ENCODE data around the gene ZNF326.
A peak's percentile ranks its signal among the peaks of the same experiment; 100 is the strongest.
"Not testable (repeated sequence)": the region's sequence is repeated elsewhere in the genome, so short reads cannot be mapped to it uniquely, and the experiment has no call there.

The ZNF326 gene

DNA sequence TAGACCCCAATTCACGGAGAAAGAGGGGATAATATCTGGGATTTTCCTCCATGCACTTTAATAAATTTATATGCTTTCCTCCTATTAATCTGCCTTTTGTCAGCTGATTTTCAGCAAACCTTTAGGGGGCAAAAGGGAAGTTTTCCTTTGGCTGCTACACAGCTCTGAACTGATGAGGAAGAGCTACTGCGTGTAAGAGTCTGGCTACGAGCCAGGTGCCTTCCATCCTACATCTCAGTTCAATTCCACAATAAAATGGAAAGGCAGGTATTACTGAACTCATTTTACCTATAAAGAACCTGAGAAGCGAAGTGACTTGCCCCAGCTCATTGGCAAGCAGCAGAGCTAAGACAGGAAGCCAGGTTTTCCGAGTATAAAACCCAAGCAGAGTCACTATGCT lies 28.3 kb upstream of the ZNF326 start:
- DNase-seq = peak in 1 of 6 experiments; percentile 7

DNA sequence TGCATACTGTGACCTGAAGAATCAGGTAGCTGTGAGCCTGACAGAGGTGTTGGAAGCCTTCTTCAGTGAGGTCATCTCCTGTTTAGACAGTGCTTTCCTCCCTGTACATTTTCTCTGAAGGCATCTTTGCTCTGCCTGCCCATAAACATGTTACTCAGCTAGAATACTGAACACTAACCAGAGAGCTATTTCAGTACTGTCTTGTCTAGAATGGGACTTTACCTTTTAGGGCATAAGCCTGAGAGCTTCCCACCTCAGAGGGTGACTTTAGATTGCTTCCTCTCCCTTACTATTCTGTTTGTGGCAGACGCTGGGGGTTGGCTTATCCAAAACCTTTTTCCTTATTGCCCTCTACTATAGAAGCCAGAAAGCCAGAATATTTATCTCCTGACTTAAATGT lies 23.3 kb upstream of the ZNF326 start:
- DNase-seq = no peak

DNA sequence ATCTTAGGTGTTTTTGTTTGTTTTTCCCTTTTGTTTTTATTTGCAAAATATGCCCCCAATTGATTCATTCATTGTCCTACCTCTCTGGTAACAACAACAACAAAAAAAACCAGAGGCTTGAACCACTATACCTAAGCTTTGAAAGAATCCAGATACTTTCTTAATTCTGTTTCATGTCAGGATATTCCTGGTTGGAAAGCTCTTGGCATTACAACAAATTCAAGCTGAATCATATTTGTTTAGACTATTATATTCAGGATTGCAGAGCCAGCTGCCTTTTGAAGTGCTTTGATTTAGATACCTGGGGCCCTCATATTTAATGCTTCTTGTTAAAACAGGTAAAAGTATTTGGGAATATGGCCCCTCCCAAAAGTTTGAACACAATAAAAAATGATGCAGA lies 22.9 kb upstream of the ZNF326 start:
- DNase-seq = no peak

- DNase-seq = no peak
Observed at GRCh38 chr1:89973471-89974127, 21.3 kb upstream of the ZNF326 start.

GRCh38 chr1:89974256-89974655 lies 20.7 kb upstream of the ZNF326 start:
- DNase-seq = no peak

- no peak for DNase-seq
Observed at GRCh38 chr1:89974696-89975470, 20.0 kb upstream of the ZNF326 start.

- DNase-seq = no peak
Observed at GRCh38 chr1:89975540-89976125, 19.3 kb upstream of the ZNF326 start.

GRCh38 chr1:89978755-89979154 lies 16.2 kb upstream of the ZNF326 start:
- DNase-seq = no peak

GRCh38 chr1:89980605-89981004 lies 14.3 kb upstream of the ZNF326 start:
- DNase-seq = no peak

DNA sequence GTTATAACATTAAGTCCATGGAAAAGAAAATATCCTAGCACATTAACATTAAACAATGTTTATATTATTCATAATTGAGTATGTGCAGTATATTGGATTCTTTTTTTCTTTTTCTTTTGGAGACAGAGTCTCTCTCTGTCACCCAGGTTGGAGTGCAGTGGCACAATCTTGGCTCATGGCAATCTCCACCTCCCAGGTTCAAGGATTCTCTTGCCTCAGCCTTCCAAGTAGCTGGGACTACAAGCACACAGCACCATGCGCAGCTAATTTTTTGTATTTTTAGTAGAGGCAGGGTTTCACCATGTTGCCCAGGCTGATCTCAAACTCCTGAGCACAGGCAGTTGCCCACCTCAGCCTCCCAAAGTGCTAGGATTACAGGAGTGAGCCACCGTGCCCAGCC lies 12.1 kb upstream of the ZNF326 start:
- not testable (repeated sequence) for DNase-seq

DNA sequence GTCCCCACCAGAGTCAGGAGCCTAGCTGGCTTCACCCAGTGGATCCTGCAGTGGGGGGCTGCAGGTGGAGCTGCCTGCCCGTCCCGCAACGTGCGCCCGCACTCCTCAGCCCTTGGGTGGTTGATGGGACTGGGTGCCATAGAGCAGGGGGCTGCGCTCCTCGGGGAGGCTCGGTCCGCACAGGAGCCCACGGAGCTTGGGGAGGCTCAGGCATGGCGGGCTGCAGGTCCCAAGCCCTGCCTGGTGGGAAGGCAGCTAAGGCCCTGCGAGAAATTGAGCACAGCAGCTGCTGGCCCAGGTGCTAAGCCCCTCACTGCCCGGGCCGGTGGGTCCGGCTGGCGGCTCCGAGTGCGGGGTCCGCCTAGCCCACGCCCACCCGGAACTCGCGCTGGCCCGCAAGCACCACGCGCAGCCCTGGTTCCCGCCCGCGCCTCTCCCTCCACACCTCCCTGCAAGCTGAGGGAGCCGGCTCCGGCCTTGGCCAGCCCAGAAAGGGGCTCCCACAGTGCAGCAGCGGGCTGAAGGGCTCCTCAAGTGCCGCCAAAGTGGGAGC lies 10.3 kb upstream of the ZNF326 start:
- not testable (repeated sequence) for DNase-seq

GRCh38 chr1:89986020-89986419 lies 8.9 kb upstream of the ZNF326 start:
- no peak for DNase-seq

- DNase-seq = peak in 5 of 6 experiments; percentile 10 to 75 (median 51)
Observed at GRCh38 chr1:89987159-89987819, 7.6 kb upstream of the ZNF326 start.

DNA sequence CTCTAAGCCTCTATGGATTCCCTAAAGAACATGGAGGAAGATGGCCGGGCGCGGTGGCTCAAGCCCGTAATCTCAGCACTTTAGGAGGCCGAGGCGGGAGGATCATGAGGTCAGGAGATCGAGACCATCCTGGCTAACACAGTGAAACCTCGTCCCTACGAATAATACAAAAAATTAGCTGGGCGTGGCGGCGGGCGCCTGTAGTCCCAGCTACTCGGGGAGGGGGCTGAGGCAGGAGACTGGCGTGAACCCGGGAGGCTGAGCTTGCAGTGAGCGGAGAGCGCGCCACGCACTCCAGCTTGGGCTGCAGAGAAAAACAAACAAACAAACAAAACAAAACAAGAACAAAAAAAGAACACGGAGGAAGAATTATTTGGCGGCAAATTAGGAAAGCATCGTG lies 5.8 kb upstream of the ZNF326 start:
- DNase-seq = no peak

- DNase-seq = no peak
Observed at GRCh38 chr1:89989799-89990198, 5.1 kb upstream of the ZNF326 start.

GRCh38 chr1:89990976-89991831 lies 3.7 kb upstream of the ZNF326 start:
- DNase-seq = no peak

- no peak for DNase-seq
Observed at GRCh38 chr1:89993541-89993940, 1.4 kb upstream of the ZNF326 start.

GRCh38 chr1:89994231-89994804 lies 592 bp upstream of the ZNF326 start:
- no peak for DNase-seq

GRCh38 chr1:89995598-89996449 lies 914 bp downstream of the ZNF326 start:
- no peak for DNase-seq

GRCh38 chr1:89996450-89997110 lies 1.7 kb downstream of the ZNF326 start:
- DNase-seq = no peak

All from stimulated activated naive CD4-positive, alpha-beta T cell (primary cell).